Neural progenitor cell (in vitro differentiated cells): Measurements from ENCODE around the gene ALDOB. TPM values are rescaled to one million over a fixed set of nuclear protein-coding genes. Genes with fewer than 3 reads are reported as not detected.

Source experiments
- DNase-seq: peaks from one replicate; pipeline ENCODE4 v3.0.0-alpha.2; 2016; ENCODE audit warnings: low spot score
- H2AFZ ChIP-seq: fragments of 200-600 bp; sonication (generic); replicated peaks from 2 replicates; pipeline ENCODE4 v1.6.1; 2016; ENCODE audit warnings: antibody characterized with exemption
- H3F3A ChIP-seq: fragments of 200-600 bp; sonication (generic); 2 replicates; pipeline ENCODE4 v1.6.1; 2016; ENCODE audit warnings: antibody characterized with exemption, low read depth
- H3K27ac ChIP-seq: fragments of 200-600 bp; sonication (generic); 2 replicates; pipeline ENCODE4 v1.5.1; 2016; ENCODE audit warnings: mild to moderate bottlenecking
- H3K27me3 ChIP-seq: fragments of 200-600 bp; sonication (generic); 2 replicates; pipeline ENCODE4 v1.6.1; 2016; ENCODE audit warnings: mild to moderate bottlenecking, moderate library complexity
- H3K36me3 ChIP-seq: fragments of 200-600 bp; sonication (generic); 2 replicates; pipeline ENCODE4 v1.5.1; 2016
- H3K4me1 ChIP-seq: fragments of 200-600 bp; sonication (generic); 2 replicates; pipeline ENCODE4 v1.6.1; 2016; ENCODE audit warnings: mixed run types
- H3K4me2 ChIP-seq: fragments of 200-600 bp; sonication (generic); 2 replicates; pipeline ENCODE4 v1.6.1; 2016
- H3K4me3 ChIP-seq: fragments of 200-600 bp; sonication (generic); 2 replicates; pipeline ENCODE4 v1.5.1; 2016
- H3K79me2 ChIP-seq: fragments of 200-600 bp; sonication (generic); 2 replicates; pipeline ENCODE4 v1.6.1; 2016; ENCODE audit warnings: low read depth
- H3K9ac ChIP-seq: fragments of 200-600 bp; sonication (generic); 2 replicates; pipeline ENCODE4 v1.6.1; 2016
- H3K9me3 ChIP-seq: fragments of 200-600 bp; sonication (generic); 2 replicates; pipeline ENCODE4 v1.5.1; 2016; ENCODE audit warnings: low read depth
- H4K20me1 ChIP-seq: fragments of 200-600 bp; sonication (generic); 2 replicates; pipeline ENCODE4 v1.6.1; 2016; ENCODE audit warnings: low read depth
- H3K27ac Mint-ChIP-seq: 3 replicates; pipeline ENCODE4 v1.8.0; 2021; ENCODE audit warnings: mixed read lengths
- H3K27me3 Mint-ChIP-seq: 2 replicates; pipeline ENCODE4 v1.8.0; 2022; ENCODE audit warnings: low read depth, mild to moderate bottlenecking, inconsistent platforms, moderate library complexity, mixed read lengths; ENCODE audit not compliant: insufficient read depth
- H3K36me3 Mint-ChIP-seq: 3 replicates; pipeline ENCODE4 v1.8.0; 2021; ENCODE audit warnings: mixed read lengths
- H3K4me1 Mint-ChIP-seq: 3 replicates; pipeline ENCODE4 v1.8.0; 2021; ENCODE audit warnings: mixed read lengths
- H3K4me3 Mint-ChIP-seq: 3 replicates; pipeline ENCODE4 v1.8.0; 2021; ENCODE audit warnings: mild to moderate bottlenecking, moderate library complexity, mixed read lengths
- H3K9me3 Mint-ChIP-seq: 3 replicates; pipeline ENCODE4 v1.8.0; 2020; ENCODE audit warnings: mixed read lengths
- CTCF ChIP-seq: fragments of 200-600 bp; sonication (generic); IDR thresholded peaks from 2 replicates; pipeline ENCODE4 v1.5.1; 2017; ENCODE audit warnings: antibody characterized with exemption, mild to moderate bottlenecking
- EZH2 ChIP-seq: fragments of 200-600 bp; sonication (generic); IDR thresholded peaks from 2 replicates; pipeline ENCODE4 v1.6.1; 2017; ENCODE audit warnings: antibody characterized with exemption, mild to moderate bottlenecking, moderate library complexity
- EZH2phosphoT487 ChIP-seq: fragments of 200-600 bp; sonication (generic); IDR thresholded peaks from 2 replicates; pipeline ENCODE4 v1.6.1; 2017; ENCODE audit warnings: antibody characterized with exemption
- total RNA-seq: library from RNA; depleted of rRNA; stranded (reverse); fragments of >200 nt; gene quantifications from 2 replicates; pipeline ENCODE4 v1.2.3, GENCODE V29; 2015; ENCODE audit warnings: low replicate concordance

The ALDOB gene
- total RNA-seq, 1 donor from 2014 or later: not detected

- no peaks in the 10 kb centered on the region for H3K9me3 Mint-ChIP-seq
- no peaks in the 10 kb centered on the region for H3K9me3 ChIP-seq
Measured at GRCh38 chr9:101429736-101430135, 5.8 kb downstream of the ALDOB start.

GRCh38 chr9:101428909-101429308 is 6.7 kb downstream of the ALDOB start:
- H3K79me2 ChIP-seq: no peaks in the 10 kb centered on the region
- no peaks in the 10 kb centered on the region for H3K4me1 Mint-ChIP-seq
- H3K27ac Mint-ChIP-seq: no peak overlapping the region
- H2AFZ ChIP-seq: no peak overlapping the region
- no peaks in the 10 kb centered on the region for H3K27me3 ChIP-seq
- no peaks in the 10 kb centered on the region for H3K9me3 ChIP-seq
- no peaks in the 10 kb centered on the region for H3K36me3 ChIP-seq
- H3K4me3 Mint-ChIP-seq: no peak overlapping the region
- TF ChIP-seq EZH2 (no peak), CTCF (no peak), EZH2phosphoT487 (no peak)
- H3K4me3 ChIP-seq: no peak overlapping the region
- H4K20me1 ChIP-seq: no peaks in the 10 kb centered on the region
- no peaks in the 10 kb centered on the region for H3K4me1 ChIP-seq
- H3K27ac ChIP-seq: no peak overlapping the region
- DNase-seq: no peak
- H3K4me2 ChIP-seq: no peak overlapping the region
- H3K9me3 Mint-ChIP-seq: no peaks in the 10 kb centered on the region
- H3F3A ChIP-seq: no peaks in the 10 kb centered on the region
- H3K9ac ChIP-seq: no peak overlapping the region
- H3K36me3 Mint-ChIP-seq: no peaks in the 10 kb centered on the region
- peaks cover 4% of the 10 kb centered on the region for H3K27me3 Mint-ChIP-seq

More at GRCh38 chr9:101429736-101430135, 5.8 kb downstream of the ALDOB start:
- Histone ChIP-seq H3K27ac (no peak overlapping the region), H3F3A (no peaks in the 10 kb centered on the region), H3K4me3 (no peak overlapping the region), H2AFZ (no peak overlapping the region), H3K27me3 (no peaks in the 10 kb centered on the region), H3K4me2 (no peak overlapping the region), H3K4me1 (no peaks in the 10 kb centered on the region), H4K20me1 (no peaks in the 10 kb centered on the region), H3K79me2 (no peaks in the 10 kb centered on the region), H3K36me3 (no peaks in the 10 kb centered on the region), H3K9ac (no peak overlapping the region)
- H3K27me3 Mint-ChIP-seq: peaks cover 4% of the 10 kb centered on the region
- H3K4me1 Mint-ChIP-seq: no peaks in the 10 kb centered on the region
- no peak overlapping the region for H3K27ac Mint-ChIP-seq
- no peaks in the 10 kb centered on the region for H3K36me3 Mint-ChIP-seq
- no peak for TF ChIP-seq EZH2phosphoT487
- no peak for TF ChIP-seq EZH2
- TF ChIP-seq CTCF: no peak
- no peak overlapping the region for H3K4me3 Mint-ChIP-seq
- DNase-seq: no peak

GRCh38 chr9:101427957-101428655 is 7.5 kb downstream of the ALDOB start:
- Mint-ChIP-seq H3K4me3 (no peak overlapping the region), H3K36me3 (no peaks in the 10 kb centered on the region), H3K9me3 (no peaks in the 10 kb centered on the region)

More at GRCh38 chr9:101427957-101428655, 7.5 kb downstream of the ALDOB start:
- H3K4me2 ChIP-seq: no peak overlapping the region
- H3K27ac Mint-ChIP-seq: no peak overlapping the region
- no peaks in the 10 kb centered on the region for H3K27me3 ChIP-seq
- H3F3A ChIP-seq: no peaks in the 10 kb centered on the region
- H3K4me1 ChIP-seq: no peaks in the 10 kb centered on the region
- no peak overlapping the region for H3K9ac ChIP-seq
- H3K36me3 ChIP-seq: no peaks in the 10 kb centered on the region
- no peak overlapping the region for H3K27ac ChIP-seq
- TF ChIP-seq CTCF: no peak
- no peak for TF ChIP-seq EZH2
- TF ChIP-seq EZH2phosphoT487: no peak
- H3K4me1 Mint-ChIP-seq: no peaks in the 10 kb centered on the region
- peaks cover 4% of the 10 kb centered on the region for H3K27me3 Mint-ChIP-seq
- H3K9me3 ChIP-seq: no peaks in the 10 kb centered on the region
- H3K4me3 ChIP-seq: no peak overlapping the region
- H4K20me1 ChIP-seq: no peaks in the 10 kb centered on the region
- H2AFZ ChIP-seq: no peak overlapping the region
- DNase-seq: no peak
- no peaks in the 10 kb centered on the region for H3K79me2 ChIP-seq
